HCEC 1CT (cell line): Measurements from ENCODE around the gene CMTM8.

Experiments
- DNase-seq: peaks from one replicate; pipeline ENCODE4 v3.0.0-alpha.2; 2017

The CMTM8 gene

GRCh38 chr3:32281570-32282106 is 43.2 kb downstream of the CMTM8 start:
- no peak for DNase-seq

GRCh38 chr3:32282578-32283154 is 44.2 kb downstream of the CMTM8 start:
- no peak for DNase-seq

GRCh38 chr3:32283304-32283703 is 44.8 kb downstream of the CMTM8 start:
- no peak for DNase-seq

- no peak for DNase-seq
Observed at GRCh38 chr3:32284443-32285212, 46.1 kb downstream of the CMTM8 start.

- no peak for DNase-seq
Observed at GRCh38 chr3:32285891-32286290, 47.4 kb downstream of the CMTM8 start.

- DNase-seq, result no peak
Observed at GRCh38 chr3:32288819-32289218, 50.3 kb downstream of the CMTM8 start.

GRCh38 chr3:32290619-32291018 is 52.1 kb downstream of the CMTM8 start:
- no peak for DNase-seq

GRCh38 chr3:32292085-32292796 is 53.8 kb downstream of the CMTM8 start:
- no peak for DNase-seq

GRCh38 chr3:32293903-32294302 is 55.4 kb downstream of the CMTM8 start:
- no peak for DNase-seq

- DNase-seq, result peak; percentile 44
Observed at GRCh38 chr3:32296251-32297204, 58.0 kb downstream of the CMTM8 start.

- no peak for DNase-seq
Observed at GRCh38 chr3:32297366-32297765, 58.9 kb downstream of the CMTM8 start.

- no peak for DNase-seq
Observed at GRCh38 chr3:32301426-32301825, 62.9 kb downstream of the CMTM8 start.

GRCh38 chr3:32302601-32303398 is 64.3 kb downstream of the CMTM8 start:
- no peak for DNase-seq

- DNase-seq, result no peak
Observed at GRCh38 chr3:32303399-32303747, 64.9 kb downstream of the CMTM8 start.

- no peak for DNase-seq
Observed at GRCh38 chr3:32303977-32304881, 65.7 kb downstream of the CMTM8 start.

GRCh38 chr3:32305361-32305876 is 66.9 kb downstream of the CMTM8 start:
- DNase-seq, result no peak

- no peak for DNase-seq
Observed at GRCh38 chr3:32306072-32306471, 67.6 kb downstream of the CMTM8 start.

GRCh38 chr3:32307591-32307990 is 69.1 kb downstream of the CMTM8 start:
- no peak for DNase-seq

- DNase-seq, result no peak
Observed at GRCh38 chr3:32308378-32308777, 69.9 kb downstream of the CMTM8 start.

GRCh38 chr3:32309654-32310242 is 71.3 kb downstream of the CMTM8 start:
- DNase-seq, result no peak
